ENCODE data around the gene PRPSAP1.

The PRPSAP1 gene

DNA sequence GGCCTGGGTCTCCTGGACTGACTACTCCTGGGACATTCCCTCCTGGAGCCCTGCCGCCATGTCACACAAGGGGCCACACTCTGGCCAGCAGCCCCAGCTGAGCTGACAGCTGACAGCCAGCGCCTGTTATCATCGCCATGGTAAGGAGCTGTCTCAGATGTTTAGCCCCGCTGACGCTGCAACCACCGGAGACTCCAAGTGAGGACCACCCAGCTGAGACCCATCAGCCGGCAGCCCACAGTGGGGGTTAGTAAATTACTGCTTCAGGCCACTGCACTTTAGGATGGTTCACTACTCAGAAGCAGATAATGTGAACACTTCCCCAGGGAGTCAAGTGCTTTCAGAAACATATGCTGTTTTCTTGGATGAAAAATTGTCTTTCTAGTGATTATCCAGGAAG, 16.1 kb upstream of the PRPSAP1 start:
- Histone ChIP-seq H3K9me3 (no peaks in the 10 kb centered on the region), H3K4me3 (ENCODE audit: low read depth, low read length) (no peak overlapping the region), H3K27me3 (no peaks in the 10 kb centered on the region), H3K36me3 (no peaks in the 10 kb centered on the region), H3K4me1 (peaks cover 10% of the 10 kb centered on the region)
- TF ChIP-seq, protein P1, sequence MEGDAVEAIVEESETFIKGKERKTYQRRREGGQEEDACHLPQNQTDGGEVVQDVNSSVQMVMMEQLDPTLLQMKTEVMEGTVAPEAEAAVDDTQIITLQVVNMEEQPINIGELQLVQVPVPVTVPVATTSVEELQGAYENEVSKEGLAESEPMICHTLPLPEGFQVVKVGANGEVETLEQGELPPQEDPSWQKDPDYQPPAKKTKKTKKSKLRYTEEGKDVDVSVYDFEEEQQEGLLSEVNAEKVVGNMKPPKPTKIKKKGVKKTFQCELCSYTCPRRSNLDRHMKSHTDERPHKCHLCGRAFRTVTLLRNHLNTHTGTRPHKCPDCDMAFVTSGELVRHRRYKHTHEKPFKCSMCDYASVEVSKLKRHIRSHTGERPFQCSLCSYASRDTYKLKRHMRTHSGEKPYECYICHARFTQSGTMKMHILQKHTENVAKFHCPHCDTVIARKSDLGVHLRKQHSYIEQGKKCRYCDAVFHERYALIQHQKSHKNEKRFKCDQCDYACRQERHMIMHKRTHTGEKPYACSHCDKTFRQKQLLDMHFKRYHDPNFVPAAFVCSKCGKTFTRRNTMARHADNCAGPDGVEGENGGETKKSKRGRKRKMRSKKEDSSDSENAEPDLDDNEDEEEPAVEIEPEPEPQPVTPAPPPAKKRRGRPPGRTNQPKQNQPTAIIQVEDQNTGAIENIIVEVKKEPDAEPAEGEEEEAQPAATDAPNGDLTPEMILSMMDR (IDR thresholded peaks at IDR 0.05; ENCODE audit: low read depth, low read length) = no peak
- DNase-seq = peak; percentile 39

DNA sequence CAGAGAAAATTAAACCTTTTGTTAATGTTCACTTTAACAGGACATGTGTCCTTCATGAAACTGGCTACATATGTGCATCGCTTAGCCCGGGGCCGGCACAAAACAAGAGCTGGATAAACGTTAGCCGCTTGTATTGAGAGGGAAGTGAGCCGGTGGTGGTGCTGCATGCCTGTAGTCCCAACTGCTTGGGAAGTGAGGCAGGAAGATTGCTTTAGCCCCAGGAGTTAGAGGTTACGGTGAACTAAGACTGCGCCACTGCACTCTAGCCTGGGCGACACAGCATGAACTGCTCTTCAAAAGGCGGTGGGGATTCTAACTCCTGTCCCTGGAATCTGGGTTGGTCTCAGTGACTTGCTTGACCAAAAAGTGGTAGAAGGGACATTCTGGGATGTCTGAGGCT, 15.7 kb upstream of the PRPSAP1 start:
- H3K36me3 ChIP-seq = no peaks in the 10 kb centered on the region
- TF ChIP-seq, protein P1 (IDR thresholded peaks at IDR 0.05; ENCODE audit: low read depth, low read length) = no peak
- no peaks in the 10 kb centered on the region for H3K9me3 ChIP-seq
- no peak overlapping the region for H3K4me3 ChIP-seq (ENCODE audit: low read depth, low read length)
- no peak for DNase-seq
- peaks cover 10% of the 10 kb centered on the region for H3K4me1 ChIP-seq
- H3K27me3 ChIP-seq = no peaks in the 10 kb centered on the region

DNA sequence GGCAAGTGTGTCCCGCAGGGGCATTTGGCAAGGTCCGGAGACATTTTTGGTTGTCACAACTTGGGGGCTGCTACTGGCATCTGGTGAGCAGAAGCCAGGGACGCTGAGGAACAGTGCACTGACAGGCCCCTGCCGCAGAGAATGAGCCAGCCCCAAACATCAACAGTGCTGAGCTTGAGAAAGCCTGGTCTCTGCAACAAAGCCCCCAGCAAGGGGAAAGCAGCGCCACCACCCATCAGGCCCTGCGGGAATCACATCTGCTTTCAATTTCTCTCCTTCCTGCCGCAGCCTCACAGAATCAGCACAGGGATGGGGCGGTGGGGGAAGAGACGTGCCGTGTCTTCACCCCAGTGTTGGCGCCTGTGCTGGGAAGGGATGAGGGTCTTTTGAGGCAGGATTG, 14.8 kb upstream of the PRPSAP1 start:
- Histone ChIP-seq H3K36me3 (no peaks in the 10 kb centered on the region), H3K4me1 (peaks cover 10% of the 10 kb centered on the region), H3K27me3 (no peaks in the 10 kb centered on the region), H3K4me3 (ENCODE audit: low read depth, low read length) (peak overlapping the region; percentile 0; the same call in 1 of the 2 replicates), H3K9me3 (no peaks in the 10 kb centered on the region)
- peak; percentile 76 for DNase-seq
- TF ChIP-seq, protein P1 (IDR thresholded peaks at IDR 0.05; ENCODE audit: low read depth, low read length) = peak; percentile 26; the same call in 1 of the 2 replicates

DNA sequence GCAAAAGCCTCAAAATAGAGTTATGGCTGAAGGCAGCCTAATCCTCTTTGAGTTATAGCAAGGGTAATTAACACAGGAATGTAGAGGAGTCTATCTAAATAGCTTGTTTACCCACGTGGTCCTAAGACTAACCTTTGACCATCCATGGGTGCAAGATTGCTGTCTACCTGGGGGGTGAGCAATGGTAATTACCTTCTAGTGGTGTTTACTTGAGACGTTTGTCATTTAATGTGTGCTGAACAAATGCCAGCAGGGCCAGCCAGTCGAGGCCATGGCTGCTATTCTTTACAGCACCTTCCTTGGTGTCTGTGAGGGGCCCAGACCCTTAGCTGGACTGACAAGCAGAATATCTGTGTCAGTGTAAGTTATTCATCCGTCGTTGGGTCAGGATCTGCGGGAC, 13.9 kb upstream of the PRPSAP1 start:
- TF ChIP-seq, protein P1 (IDR thresholded peaks at IDR 0.05; ENCODE audit: low read depth, low read length) = no peak
- DNase-seq = no peak
- Histone ChIP-seq H3K4me3 (ENCODE audit: low read depth, low read length) (no peak overlapping the region), H3K9me3 (no peaks in the 10 kb centered on the region), H3K36me3 (no peaks in the 10 kb centered on the region), H3K4me1 (peaks cover 10% of the 10 kb centered on the region), H3K27me3 (no peaks in the 10 kb centered on the region)

DNA sequence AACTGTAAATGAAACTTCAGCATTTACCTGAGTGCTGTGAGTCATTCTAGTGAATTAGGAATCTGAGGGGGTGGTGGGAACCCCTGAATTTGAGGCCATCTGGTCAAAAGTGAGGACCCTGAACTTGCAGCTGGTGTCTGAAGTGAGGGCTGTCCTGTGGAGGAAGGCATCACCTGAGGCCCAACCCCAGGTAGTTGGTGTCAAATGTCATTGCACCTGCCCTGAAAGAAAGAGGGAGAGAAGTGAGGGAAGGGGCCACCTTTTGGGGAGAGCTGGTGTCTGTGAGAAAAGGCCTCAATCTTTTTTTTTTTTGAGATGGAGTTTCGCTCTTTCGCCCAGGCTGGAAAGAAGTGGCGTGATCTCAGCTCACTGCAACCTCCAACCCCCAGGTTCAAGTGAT, 12.5 kb upstream of the PRPSAP1 start:
- peaks cover 10% of the 10 kb centered on the region for H3K4me1 ChIP-seq
- no peaks in the 10 kb centered on the region for H3K9me3 ChIP-seq
- H3K36me3 ChIP-seq = no peaks in the 10 kb centered on the region
- DNase-seq = no peak
- H3K4me3 ChIP-seq (ENCODE audit: low read depth, low read length) = no peak overlapping the region
- H3K27me3 ChIP-seq = no peaks in the 10 kb centered on the region
- TF ChIP-seq, protein P1 (IDR thresholded peaks at IDR 0.05; ENCODE audit: low read depth, low read length) = no peak

DNA sequence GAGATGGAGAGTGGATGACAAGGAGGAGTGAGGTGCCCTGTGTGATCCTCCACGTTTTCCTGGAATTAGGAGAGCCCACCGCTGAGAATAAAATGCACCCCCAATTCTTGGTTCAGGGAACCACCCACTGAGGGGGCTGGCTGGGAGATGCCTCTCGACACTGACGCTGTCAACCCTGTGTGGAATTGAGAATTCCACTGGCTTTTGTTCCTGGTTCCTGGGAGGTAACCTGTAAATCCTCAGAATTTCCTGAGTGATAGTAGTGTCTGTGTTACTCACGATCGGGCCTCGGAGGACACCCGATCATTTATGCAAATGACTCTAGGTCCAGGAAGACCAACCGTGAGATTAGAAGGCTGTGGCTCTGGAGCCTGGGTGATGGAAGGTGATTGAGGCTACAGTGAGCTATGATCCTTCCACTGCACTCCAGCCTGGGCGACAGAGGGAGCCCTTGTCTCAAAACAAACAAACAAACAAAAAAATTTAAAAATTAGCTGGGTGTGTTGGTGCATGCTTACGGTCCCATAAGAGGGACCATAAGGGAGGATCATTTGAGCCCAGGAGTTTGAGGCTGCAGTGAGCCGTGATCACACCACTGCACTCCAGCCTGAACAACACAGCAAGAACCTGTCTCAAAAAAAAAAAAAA, 11.7 kb upstream of the PRPSAP1 start:
- H3K27me3 ChIP-seq = no peaks in the 10 kb centered on the region
- H3K36me3 ChIP-seq = no peaks in the 10 kb centered on the region
- H3K9me3 ChIP-seq = no peaks in the 10 kb centered on the region
- DNase-seq = no peak
- TF ChIP-seq, protein P1 (IDR thresholded peaks at IDR 0.05; ENCODE audit: low read depth, low read length) = peak; percentile 26; the same call in 1 of the 2 replicates
- H3K4me1 ChIP-seq = peaks cover 10% of the 10 kb centered on the region
- H3K4me3 ChIP-seq (ENCODE audit: low read depth, low read length) = no peak overlapping the region

Data from BE2C (cell line).